ENCODE data around the gene ATP2B2. TPM values are rescaled to one million over a fixed set of nuclear protein-coding genes. Genes with fewer than 3 reads are reported as not detected.

ATP2B2 gene
- total and polyA plus RNA-seq, 12 donors = 0.37 to 3.0 (median 1.6) TPM

GRCh38 chr3:10432156-10432845 lies 73.1 kb downstream of the ATP2B2 start:
- TF ChIP-seq CTCF (IDR thresholded peaks at IDR 0.05) (no peak), POLR2A (IDR thresholded peaks at IDR 0.05) (no peak)
- 73 to 86% (median 84%) methylated on average over 14 to 16 of the region's 16 CpGs for WGBS, 4 donors
- Histone ChIP-seq H3K4me3 (no peak overlapping the region), H3K27me3 (no peaks in the 10 kb centered on the region), H3K9me3 (replicated peaks in 1 of 3) (no peaks in the 10 kb centered on the region), H3K27ac (no peak overlapping the region), H3K36me3 (replicated peaks in 1 of 2) (no peaks in the 10 kb centered on the region), H3K4me1 (replicated peaks in 1 of 2) (no peaks in the 10 kb centered on the region)
- intact Hi-C loops (cut with DNase I) = no loop called here
- DNase-seq = peak in 2 of 7 donors; percentile 24 to 81

GRCh38 chr3:10430805-10431204 lies 74.6 kb downstream of the ATP2B2 start:
- intact Hi-C loops (cut with DNase I) = no loop called here

GRCh38 chr3:10428406-10429091 lies 76.8 kb downstream of the ATP2B2 start:
- Histone ChIP-seq H3K4me1 (replicated peaks in 1 of 2) (no peaks in the 10 kb centered on the region), H3K9me3 (replicated peaks in 1 of 3) (no peaks in the 10 kb centered on the region), H3K27me3 (no peaks in the 10 kb centered on the region), H3K36me3 (replicated peaks in 1 of 2) (no peaks in the 10 kb centered on the region), H3K4me3 (no peak overlapping the region), H3K27ac (no peak overlapping the region)
- TF ChIP-seq CTCF (IDR thresholded peaks at IDR 0.05) (no peak), POLR2A (IDR thresholded peaks at IDR 0.05) (no peak)
- DNase-seq = peak in 1 of 7 donors; percentile 60
- WGBS, 4 donors = 79% methylated on average over 12 of the region's 12 CpGs
- intact Hi-C loops (cut with DNase I) = no loop called here

More at GRCh38 chr3:10430805-10431204, 74.6 kb downstream of the ATP2B2 start:
- H3K9me3 ChIP-seq (replicated peaks in 1 of 3) = no peaks in the 10 kb centered on the region
- 90 to 100% (median 98%) methylated on average over 1 of the region's 1 CpG for WGBS, 4 donors
- no peaks in the 10 kb centered on the region for H3K4me1 ChIP-seq (replicated peaks in 1 of 2)
- no peak for DNase-seq
- TF ChIP-seq CTCF (IDR thresholded peaks at IDR 0.05) (no peak), POLR2A (IDR thresholded peaks at IDR 0.05) (no peak)
- no peak overlapping the region for H3K27ac ChIP-seq
- no peak overlapping the region for H3K4me3 ChIP-seq
- no peaks in the 10 kb centered on the region for H3K36me3 ChIP-seq (replicated peaks in 1 of 2)
- no peaks in the 10 kb centered on the region for H3K27me3 ChIP-seq

GRCh38 chr3:10426346-10427220 lies 78.8 kb downstream of the ATP2B2 start:
- Histone ChIP-seq H3K4me3 (no peak overlapping the region), H3K4me1 (replicated peaks in 1 of 2) (no peaks in the 10 kb centered on the region), H3K36me3 (replicated peaks in 1 of 2) (no peaks in the 10 kb centered on the region), H3K9me3 (replicated peaks in 1 of 3) (no peaks in the 10 kb centered on the region), H3K27ac (no peak overlapping the region), H3K27me3 (no peaks in the 10 kb centered on the region)
- intact Hi-C loops (cut with DNase I) = no loop called here
- TF ChIP-seq CTCF (IDR thresholded peaks at IDR 0.05) (no peak), POLR2A (IDR thresholded peaks at IDR 0.05) (no peak)
- WGBS, 4 donors = 83 to 88% (median 85%) methylated on average over 15 of the region's 15 CpGs
- DNase-seq = no peak
